HG03521 (cell line): ENCODE measurements around the gene TSPYL4.

Source experiments
- ATAC-seq: cut with Tn5 transposase; IDR thresholded peaks from one replicate; pipeline ENCODE4 v1.9.1; 2021; ENCODE audit warnings: mild to moderate bottlenecking, moderate library complexity; ENCODE audit not compliant: unreplicated experiment

The TSPYL4 gene

DNA sequence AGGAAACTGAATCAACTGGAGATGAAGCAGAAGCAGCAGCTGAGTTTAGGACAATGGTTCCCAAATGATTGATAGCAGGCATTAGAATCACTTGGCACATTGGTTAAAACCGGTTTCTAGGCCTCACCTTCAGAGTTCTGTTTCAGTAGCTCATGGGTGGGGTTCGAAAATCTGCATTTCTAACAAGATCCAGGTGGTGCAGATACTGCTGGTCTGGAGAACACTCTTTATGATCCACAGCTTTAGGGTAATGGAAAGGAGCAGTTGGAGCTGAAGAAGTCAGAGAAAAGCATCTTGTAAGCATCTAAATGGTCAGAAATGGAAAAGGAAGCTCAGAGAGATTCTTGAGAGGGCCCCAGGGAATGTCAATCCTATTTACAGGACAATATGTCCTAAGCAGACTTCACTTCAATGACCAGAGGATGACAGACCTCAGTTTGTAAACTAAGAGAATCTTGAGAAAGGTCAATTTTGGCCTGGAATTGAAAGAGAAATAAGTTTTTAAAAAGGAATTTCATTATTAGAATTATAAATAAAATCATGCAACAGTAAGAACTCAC is 17.4 kb upstream of the TSPYL4 start:
- no peak for ATAC-seq

DNA sequence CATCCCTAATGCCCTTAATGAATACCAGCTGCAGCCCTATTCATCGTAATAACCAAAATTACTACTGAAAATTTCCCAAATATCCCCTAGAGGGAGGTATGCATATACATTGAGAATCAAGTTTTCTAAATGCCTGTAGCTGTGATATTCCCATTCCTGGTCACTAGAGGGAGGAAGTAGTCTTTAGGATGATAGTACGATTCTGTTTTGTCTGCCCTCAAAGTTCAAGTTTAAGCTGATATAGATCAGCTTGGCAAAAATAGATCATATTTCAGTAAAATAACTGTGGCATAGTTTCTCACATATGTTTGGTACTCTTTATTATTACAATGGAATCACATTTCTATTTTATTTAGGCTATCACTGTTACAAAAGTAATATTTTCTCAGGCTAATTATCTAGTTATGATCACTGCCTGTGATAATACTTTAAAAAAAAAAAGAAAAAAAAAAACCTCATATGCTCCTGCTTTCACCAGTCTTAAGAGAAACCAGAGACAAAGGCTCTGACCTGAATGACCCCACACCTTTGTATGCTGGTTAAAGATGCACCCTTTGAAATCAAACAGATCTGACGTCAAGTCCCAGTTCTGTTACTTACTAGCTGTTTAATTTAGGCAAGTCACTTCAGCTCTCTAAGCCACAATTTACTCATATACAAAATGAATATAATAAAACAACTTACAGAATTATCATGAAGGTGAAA is 14.9 kb upstream of the TSPYL4 start:
- peak; percentile 69 for ATAC-seq

DNA sequence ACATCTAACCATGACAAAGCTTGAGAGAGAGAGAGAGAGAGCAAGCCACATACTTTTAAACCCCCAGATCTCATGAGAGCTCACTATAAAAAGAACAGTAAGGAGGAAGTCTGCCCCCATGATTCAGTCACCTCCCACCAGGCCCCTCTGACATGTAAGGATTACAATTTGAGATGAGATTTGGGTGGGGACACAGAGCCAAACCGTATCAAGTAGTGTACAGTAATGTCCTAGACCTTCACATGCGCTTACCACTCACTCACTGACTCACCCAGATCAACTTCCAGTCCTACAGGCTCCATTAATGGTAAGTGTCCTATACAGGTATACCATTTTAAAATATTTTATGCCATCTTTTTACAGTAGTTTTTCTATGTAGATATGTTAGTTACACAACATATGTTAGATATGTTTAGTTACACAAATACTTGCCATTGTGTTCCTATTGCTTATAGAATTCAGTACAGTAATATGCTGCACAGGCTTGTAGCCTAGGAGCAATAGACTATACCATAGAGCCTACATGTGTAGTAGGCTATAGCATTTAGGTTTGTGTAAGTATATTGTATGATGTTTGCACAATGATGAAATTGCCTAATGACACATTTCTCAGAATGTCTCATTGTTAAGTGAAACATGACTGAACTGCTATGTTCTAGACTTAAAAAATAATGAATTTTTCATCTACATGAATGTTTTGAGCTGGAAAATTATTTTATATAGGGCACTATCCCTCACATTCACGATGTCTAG is 14.1 kb upstream of the TSPYL4 start:
- ATAC-seq = no peak

DNA sequence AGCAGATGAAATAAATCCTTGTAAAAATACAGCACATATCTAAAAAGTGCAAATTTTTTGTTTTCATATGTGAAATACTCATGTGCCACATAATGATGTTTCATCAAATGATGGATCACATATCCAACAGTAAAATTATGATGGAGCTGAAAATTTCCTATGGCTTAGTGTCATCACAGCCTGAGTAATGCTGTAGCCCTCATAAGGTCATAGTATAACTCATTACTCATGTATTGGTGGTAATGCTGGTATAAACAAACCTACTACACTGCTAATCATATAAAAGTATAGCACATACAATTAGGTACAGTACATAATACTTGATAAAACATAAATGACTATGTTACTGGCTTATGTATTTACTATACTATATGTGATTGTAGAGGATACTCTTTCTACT is 12.9 kb upstream of the TSPYL4 start:
- no peak for ATAC-seq

DNA sequence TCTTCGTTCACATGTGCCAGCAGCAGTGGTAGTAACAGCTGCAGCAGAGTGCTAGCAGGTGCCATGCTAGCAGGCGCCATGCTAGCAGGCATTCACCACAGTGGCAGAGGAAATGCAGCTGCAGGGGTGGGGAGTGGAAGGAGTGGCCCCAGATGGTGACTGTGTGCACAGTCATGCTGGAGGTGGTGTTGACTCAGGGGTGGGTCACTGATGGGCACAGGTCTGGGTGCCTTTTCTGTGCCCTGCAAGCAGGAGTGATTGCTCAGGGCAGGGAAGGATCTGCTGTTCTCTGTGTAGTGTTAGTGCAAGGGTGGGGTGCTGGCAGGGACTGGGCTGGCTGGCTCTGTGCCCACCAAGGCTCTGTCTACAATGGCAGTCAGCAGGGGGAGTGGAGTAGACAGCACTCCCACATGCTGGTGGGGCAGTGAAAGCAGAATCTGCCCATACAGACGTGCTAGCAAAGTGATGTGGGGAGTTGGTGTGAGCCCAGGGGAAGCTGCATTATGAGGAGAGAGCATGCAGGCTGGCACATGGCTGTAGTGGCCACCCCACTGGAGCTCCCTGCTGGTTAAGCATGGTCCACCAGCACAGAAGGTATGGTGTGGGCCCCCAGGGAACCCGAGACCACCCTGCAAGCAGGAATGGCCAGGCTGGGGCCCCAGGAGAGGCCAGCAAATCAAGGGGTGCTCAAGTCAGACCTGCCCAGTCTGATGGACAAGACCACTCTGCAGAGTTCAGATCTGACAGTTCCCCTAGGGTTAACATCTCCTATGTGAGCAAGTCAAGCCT is 11.4 kb upstream of the TSPYL4 start:
- no peak for ATAC-seq

DNA sequence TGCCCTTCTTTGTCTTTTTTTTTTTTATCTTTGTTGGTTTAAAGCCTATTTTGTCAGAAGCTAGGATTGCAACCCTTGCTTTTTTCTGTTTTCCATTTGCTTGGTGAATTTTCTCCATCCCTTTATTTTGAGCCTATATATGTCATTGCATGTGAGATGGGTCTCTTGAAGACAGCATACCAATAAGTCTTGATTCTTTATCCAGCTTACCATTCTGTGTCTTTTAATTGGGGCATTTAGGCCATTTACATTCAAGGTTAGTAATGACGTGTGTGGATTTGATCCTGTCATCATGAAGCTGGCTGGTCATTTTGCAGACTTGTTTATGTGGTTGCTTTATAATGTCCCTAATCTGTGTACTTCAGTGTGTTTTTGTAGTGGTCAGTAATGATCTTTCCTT is 9.5 kb upstream of the TSPYL4 start:
- ATAC-seq = no peak

DNA sequence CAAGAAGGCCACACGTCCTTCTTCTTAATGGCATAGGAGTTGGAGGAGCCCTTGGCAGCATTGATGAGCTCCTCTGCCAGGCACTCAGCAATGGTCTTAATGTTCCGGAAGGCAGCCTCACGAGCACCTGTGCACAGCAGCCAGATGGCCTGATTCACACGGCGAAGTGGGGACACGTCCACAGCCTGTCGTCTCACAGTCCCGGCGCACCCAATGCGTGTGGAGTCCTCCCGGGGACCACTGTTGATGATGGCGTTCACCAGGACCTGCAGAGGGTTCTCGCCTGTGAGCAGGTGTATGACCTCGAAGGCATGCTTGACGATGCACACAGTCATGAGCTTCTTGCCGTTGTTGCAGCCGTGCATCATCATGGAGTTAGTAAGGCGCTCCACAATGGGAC is 4.6 kb upstream of the TSPYL4 start:
- ATAC-seq = no peak

DNA sequence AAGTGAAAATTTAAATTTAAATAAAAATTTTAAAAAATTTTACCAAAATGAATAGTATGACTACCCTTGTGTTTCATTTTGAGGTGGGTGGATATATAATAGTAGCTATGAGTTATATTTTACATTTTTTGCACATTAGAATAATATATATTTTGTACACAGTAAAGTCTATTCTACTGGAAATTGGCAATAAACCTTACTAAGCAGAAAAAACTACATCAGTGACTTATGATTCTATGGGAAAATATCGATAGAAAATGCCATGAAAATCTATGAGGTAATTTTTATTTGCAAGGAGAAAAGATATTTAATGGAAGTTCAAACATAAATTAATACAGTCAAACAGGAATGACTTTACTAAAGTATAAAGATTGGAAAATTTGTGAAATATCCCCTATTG is 2.8 kb upstream of the TSPYL4 start:
- ATAC-seq = no peak

DNA sequence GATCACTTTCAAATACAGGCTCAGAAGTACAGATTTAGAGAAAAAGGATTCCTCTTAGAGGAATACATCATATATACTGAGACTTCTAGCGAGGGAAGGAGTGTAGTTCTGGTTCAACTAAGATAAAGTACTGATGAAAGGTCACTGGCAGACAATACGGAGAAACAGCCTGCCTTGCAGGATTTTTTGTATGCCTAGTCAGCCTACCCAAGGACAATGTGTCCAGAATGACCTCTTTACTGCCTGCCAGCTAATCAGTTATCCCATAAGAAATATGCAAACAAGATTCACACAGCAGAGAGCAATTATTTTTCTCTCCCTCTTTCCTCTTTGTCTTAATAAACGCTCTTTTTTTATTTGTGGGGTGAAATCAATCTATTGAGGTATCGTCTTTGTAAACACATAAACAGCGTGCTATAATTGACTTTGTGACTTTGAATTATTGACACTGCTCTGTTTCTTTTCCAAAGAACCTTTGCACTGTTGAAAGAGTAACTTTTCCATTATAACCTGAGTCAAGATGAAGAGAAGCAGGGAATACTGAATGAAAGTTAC is 1.4 kb upstream of the TSPYL4 start:
- no peak for ATAC-seq

DNA sequence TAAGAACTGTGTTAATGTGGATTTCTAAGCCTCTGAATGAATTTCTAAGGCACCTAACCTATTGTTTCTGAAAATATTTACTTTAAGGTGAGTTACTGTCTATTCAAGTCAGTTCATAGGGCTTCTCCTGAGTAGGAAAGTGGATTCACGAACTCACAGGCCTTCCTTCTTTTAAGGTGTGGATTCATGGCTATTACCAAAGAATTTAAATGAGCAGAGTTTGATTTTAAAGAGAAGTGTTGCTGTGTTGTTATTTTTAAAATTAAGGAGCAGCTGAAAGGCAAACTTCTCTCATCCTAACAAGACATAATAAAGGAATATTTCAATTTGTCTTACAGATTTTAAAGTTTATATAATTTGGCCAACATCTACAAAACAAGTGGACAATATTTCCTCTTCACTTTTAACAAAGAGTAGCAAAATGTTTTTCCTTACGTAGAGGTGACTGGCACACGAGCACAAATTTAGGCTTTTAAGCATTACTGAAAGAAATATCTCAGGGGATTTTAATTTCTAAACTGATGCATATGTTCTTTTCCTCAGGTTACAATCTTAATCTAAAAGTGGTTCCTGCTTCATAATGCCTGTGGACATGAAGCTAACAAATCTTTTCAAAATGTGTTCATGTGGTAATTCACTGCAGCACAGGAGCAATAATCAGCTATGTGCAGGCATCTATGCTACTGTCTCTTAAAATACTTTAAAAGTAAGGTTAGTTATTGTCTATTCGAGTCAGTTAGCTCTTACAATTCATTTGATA is 602 bp upstream of the TSPYL4 start:
- peak; percentile 18 for ATAC-seq

DNA sequence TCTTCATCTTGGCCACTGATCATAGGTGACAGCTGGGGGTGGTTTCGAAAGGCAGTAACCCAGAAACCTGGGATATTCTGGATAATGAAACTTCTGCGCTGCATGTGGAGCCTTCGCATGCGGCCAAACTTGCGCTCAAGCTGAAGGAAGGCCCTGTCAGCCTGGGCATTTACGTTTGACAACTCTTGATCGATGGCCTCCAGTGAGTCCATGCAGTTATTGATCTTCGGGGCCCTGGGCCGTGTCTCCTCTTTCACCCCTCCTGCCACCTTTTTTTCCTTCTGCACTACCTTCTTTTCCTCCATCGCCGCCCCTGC is 729 bp downstream of the TSPYL4 start:
- no peak for ATAC-seq

DNA sequence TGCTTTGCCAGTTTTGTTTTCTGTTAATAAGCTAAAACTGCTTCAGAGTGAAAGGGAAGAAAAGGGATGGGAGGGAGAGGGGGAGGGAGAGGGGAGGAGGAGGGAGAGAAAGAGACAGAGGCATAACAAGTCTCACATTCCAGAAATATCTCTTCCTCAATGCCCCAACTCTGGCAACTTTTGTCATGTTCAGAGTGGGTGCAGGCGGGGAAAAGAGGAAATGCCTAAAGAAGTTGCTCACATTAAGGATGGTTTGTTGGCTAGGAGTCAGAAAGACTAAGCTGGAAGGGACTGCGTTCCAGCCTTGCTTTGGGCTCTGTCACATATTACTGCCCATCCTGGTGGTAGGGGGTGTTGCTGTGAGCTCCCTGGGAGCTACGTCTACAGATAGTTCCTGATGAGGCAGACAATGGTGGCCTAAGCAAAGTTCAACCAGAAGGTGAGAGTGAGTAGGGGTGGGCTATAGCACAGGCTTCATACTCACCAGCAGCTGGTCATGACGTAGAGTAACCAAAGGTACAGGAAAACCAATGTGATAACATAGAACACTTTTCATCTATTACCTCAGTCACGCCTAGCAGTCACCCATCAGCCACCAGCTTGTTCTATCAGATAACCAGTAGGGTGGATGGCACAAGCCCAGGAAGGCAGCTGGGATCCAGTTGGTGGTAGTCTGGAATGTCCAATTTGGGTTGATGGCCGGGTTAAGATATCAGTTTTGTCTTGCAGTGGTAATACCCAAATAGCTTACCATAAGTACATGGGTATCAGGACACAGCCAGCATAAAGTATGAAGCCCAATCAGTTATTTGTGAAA is 2.1 kb downstream of the TSPYL4 start:
- ATAC-seq = no peak

DNA sequence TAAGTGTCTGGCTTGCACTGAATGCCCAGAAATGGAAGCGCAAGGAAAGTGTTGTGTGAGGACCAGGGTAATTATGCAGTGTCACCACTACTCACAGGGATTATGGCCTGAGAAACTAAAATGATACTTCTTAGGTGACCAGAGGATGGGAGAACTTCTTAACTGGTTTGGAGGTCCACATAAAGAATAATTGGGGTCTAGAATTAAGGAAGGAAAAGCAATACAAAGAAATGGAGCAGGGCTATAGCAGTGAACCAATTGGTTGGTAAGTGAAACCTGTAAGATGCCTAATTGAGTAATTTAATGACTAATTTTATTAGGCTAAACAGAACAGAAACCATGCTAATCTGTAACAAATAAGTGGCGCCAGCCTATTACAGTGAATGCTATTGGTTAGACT is 5.3 kb downstream of the TSPYL4 start:
- ATAC-seq = no peak

DNA sequence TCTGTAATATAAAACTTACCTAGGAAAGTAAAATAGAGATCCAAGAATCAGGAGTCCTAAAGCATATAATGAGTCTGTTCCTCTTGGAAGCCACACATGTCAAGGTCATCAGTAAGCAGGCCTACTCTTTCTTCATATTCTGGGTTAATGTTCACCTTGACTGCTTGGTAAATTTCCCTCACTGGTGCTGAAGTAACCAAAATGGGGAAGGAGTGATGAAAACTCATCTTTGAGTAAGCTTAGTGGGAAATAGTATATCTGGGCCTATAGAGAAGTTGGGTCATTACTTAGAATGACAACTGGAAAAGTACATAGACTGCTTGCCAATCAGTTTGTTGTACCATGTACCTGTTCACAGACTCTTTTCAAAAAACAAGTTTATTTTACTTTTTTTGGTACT is 6.6 kb downstream of the TSPYL4 start:
- no peak for ATAC-seq

DNA sequence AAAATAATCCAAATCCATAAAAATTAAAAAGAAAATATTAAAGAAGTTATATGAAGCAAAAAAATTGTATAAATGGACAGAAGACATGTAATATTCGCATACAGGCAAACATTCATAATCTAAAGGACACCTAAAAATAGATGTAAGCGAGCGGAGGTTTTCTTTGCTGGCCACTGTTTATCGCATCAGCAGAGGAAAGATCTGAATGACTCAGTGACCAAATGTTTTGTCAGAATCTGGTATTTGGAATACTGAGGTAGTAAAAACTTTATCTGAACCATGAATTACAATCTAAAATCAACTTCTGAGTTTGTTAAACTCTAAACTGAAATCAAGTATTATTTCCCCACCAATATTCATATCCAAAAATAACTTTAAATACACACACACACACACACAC is 7.8 kb downstream of the TSPYL4 start:
- no peak for ATAC-seq

DNA sequence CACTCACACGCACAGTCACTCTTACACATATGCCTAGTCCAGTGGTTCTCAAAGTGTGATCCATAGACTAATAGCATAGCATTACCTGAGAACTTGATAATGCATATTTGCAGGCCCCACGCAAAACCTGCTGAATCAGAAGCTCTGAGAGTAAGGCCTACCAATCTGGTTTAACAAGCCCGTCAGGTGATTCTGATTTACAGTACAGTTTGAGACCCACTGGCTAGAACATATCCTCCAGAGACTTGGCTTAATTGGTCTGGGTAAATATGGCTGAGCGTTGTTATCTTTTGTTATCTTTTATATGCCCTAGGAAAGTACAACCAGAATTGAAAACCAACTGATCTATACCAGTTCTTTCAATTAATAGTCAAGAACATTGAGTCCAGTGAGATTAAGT is 9.6 kb downstream of the TSPYL4 start:
- no peak for ATAC-seq

DNA sequence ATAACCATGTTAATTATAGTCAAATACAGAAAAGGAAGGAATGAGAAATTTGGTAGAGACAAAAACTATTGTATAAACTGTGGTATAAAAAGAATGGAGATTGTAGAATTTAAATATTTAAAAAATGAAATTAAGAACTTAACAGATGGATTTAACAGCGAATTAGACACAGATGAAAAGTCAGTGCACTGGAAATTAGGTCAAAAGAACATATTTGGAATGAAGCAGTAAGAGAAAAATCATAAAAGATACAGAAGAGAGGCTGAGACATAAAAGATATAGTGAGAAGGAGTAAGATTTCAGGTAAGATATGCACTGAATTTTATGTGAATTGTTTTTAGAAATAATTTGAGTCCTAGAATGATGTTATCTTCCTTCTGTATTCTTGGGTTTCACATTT is 14.0 kb downstream of the TSPYL4 start:
- ATAC-seq = no peak

DNA sequence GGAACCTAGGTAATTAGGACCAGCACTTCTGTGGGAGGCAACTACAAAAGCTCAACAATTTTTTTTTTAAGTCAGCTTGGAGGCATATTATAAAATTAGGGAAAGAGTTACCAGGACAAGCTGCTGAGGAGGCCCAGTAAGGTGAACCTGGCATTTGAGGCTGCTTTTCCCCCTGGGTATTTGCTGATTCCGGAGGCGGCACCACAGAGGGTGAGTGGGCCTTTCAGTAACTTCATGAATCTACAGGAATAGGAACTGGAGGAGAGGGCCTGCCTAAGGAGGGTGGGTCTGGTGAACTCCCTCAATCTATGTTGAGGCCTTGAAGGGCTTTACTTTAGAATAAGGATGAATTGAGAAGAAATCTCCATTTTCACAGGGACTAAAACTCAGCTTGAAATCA is 14.6 kb downstream of the TSPYL4 start:
- no peak for ATAC-seq

DNA sequence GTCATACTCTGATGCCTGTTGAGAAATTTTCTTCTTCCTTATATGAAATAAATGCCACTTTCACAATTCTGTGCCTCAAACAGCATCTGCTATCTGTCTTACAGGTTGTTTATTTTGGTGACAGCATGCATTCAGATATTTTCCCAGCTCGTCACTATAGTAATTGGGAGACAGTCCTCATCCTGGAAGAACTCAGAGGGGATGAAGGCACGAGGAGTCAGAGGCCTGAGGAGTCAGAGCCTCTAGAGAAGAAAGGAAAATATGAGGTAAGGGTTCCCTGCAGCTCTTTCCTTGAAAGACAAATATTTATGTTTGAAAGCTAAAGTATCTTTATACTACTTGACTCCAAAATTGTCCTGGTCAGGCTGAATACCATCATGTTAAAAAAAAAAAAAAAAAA is 15.8 kb downstream of the TSPYL4 start:
- no peak for ATAC-seq

DNA sequence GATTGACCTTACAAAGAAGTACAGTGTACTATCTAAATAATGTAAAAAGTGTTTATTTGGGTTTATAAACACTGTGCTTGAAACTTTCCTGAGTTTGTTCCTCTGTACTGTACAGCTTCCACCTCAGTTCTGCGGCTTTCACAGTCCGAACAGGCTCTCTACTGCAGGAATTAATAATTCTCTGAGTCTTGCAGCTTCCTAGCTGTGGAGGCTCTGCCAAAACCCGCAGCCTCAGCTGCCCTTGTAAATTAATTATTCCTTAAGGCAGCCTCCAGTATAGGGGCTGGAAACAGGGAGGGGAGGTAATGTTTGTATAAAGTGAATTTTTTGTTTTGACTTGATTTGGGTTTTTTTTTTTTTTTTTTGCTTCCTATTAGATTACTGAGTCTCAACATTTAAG is 19.2 kb downstream of the TSPYL4 start:
- ATAC-seq = no peak
